ENCODE data around the gene CAMTA2.

CAMTA2 gene

DNA sequence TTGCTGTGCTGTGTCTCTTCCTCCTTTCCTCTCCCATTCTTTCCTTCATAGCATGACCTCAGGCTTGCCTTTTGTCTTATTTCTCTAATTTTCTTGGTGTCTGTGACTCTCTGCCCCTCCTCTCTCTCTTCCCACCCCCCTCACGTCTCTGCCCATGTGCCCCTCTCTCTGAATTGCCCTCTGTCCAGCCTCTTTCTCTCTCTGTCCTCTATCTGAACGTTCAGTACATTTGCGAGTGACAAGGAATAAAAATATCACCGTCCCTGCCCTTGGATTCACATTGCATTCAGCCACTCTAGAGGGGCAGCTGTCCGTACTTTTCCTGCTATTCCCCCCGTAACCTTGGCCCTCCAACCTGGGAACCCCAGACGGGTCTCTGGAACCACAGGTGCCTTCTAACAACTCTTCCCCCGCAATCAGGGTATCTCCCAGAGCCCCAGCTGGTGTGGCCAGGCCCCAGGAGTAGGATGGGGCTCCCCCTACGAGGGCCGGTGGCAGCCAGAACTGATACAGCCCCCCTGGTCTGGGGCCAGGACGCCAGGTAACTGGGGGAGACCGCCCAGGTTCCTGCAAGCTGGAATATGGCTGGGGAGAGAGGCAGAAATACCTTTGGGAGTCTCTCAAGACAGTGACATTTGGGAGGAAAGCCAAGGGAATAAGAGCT, 12.1 kb upstream of the CAMTA2 start:
- no peak for DNase-seq (ENCODE audit: low read depth in 2 of 2)

DNA sequence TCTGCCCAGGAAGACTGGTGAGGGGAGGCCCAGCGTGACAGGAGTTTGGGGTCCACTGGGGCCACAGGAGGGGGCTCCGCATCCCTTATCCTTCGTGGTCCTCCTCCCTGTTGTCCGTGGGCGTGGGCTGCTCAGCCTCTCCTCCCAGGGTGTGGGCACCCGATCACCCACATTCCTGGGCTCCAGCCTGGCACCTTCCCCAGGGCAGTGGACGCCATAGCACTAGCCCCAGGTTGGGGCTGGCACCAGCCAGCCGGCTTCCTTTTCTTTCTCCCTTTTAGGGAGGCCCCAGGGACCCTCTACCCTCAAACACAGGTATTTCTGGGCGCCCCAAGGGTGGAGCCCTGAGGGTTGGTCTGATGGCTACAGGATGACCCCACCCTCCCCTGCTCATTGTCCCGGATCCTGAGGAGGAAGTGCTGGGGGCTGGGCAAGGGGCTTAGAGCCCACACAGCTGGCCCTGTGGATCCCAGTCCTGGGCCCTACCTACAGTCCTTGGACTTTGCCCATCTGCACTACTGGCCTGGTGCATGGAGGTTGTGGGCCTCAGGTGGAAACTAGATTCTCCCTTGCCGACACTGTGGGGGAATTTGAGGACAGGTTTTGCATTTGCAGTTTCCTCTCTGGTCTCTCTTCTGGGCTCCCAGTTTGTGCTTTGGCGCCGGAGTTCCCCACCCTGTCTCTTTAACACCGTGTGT, 11.4 kb upstream of the CAMTA2 start:
- DNase-seq (ENCODE audit: low read depth in 2 of 2) = no peak

DNA sequence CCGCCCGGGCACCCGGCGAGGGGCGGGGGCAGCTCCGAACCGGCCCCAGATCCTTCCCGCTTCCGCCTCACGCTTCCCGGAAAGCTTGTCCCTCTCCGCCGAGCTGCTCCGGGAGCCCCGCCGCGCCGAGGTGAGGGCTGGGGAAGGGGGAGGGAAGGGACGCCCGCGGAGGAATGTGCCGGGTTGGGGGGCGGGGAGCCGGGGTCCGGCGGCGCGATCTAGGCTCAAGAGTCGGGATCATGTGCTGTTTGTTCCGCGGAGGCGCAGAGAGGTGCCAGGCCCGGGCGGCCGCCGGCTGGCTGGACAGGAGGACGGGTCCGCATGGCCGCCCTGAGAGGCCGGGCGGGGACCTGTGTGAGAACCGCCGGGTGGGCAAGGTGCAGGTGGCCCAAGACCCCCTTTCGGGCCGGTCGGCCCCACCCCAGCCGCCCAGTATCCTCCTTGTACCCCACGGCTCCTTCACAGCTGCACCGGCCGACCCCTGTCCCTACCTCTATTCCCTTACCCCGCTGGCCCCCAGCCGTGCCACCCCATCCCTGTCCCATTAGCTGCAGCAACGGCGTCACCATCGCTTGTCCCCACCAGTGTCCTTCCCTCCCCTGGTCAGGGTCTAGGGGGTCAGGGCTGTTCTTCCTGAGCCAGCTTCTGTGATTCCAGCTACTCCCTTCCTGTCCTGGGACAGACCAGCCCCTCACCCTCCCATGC, 10.7 kb upstream of the CAMTA2 start:
- no peak for DNase-seq (ENCODE audit: low read depth in 2 of 2)

DNA sequence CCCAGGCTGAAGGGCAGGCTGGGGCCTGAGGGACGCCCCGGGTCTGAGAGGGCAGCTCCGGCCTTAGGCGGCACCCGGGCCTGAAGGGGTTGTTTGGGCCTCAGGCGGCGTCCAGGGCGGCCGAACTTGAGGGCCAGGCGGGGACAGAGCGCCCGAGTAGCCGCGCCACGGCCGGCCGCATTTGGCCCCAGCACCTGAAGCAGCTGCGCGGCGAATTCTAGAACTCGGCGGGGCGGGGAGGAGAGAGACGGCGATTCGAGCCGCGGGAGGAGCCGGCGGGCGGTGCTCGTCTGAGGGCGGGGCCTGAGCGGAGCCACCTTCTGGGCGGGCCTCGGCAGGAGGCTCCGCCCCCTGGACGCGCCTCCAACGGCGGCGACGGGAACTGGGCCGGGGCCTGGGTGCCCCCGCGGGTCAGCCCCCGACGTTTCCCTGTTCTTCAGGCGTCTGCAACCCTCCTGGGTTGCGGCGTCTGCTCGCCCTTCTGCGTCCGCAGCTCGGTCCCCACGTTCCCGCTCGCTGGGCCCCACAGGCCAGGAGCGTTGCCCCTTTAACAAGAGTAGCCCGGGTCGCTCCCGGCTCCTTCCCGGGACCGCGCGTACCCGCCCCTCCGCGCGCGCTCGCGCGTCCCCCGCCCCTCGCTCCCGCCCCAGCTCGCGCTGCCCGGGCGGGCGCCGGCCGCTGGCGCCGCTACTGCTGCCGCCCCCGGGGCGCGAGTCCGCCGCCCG, 10.0 kb upstream of the CAMTA2 start, which contains the start of the genes INCA1 and KIF1C:
TSS of gene INCA1 (minus strand) at position 221 of the 725 bp plus-strand sequence. CDS start 3,085 bp downstream, outside the sequence.
TSS of gene KIF1C (plus strand) at position 649 of the 725 bp plus-strand sequence. CDS start 2,297 bp downstream, outside the sequence.
- DNase-seq (ENCODE audit: low read depth in 2 of 2) = peak; percentile 78

DNA sequence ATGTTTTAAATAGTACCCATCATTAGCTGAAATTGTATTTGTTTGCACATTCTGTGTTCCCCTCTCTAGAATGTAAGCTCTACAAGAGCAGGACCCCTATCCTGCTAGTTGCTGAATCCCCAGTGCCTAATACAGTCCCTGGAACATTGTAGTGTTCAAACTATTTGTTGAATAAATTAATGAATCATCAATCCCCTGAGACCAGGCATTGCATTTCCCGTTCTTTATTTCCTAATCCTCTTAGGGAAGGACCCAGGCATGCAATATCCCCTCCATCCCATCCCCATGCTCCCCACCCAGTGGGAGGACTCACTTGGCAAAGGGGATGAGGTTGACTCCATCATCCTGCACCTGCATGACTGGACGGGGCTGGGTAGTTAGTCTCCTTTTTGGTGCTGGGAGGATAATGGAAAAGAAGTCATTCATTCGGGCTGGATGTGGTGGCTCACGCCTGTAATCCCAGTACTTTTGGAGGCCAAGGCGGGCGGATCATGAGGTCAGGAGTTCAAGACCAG, 6.7 kb upstream of the CAMTA2 start:
- DNase-seq (ENCODE audit: low read depth in 2 of 2) = no peak

DNA sequence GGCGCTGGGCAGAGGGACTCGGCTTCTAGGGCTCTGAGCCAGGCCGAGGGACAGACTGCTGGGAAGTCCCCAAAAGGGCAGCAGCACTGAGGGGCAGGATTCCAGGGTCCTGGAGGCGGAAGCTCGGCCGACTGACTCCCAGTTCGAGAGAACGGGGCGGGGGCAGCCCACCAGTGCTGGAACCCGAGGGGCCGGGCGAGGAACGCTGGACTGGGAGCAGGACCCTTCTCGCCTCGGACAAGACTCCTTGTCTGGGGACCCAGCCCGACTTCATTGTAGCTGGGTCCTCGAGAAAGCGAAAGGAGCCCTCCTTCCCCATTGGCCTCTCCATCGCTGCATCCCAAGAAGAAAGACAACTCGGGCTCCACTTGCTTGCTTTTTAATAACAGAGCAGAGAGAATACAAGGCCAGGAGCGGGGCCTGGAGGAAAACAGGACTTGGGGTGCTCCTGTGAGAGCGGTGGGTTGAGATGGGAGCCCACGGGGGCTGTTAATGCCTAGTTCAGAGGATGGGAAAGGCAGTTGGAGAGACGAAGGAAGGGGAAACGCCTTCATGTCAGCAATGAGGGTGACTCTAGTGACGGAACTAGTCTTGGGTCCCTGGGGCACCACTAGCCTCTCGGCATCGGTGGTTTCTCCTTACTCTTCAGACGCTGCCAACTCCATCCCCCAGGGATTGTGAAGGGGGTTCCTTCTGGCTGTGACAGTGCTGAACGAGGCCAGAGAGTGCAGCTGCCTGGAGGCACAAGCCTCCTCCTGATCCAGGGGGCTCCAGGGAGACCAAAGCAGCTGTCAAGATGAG, 492 bp upstream of the CAMTA2 start:
- DNase-seq (ENCODE audit: low read depth in 2 of 2) = no peak

DNA sequence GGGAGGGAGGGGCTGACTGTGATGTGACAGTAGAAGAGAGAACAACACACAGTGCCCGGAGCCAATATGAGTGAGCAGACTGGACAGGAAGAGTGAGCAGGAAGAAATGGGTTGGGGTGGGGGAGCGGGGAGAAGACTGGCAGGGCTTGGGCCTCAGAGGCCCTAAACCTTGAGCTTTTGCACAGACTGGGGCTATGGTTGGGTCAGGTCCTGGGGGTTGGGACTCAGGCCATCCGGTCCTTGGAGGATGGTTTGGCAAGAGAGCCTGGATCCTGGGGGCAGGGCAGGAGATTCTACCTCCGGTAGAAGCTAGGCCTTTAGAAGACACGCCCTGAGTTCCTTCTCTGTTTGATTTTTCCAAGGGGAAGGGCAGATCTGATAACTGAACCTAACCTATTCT, 1.1 kb downstream of the CAMTA2 start:
- no peak for DNase-seq (ENCODE audit: low read depth in 2 of 2)

DNA sequence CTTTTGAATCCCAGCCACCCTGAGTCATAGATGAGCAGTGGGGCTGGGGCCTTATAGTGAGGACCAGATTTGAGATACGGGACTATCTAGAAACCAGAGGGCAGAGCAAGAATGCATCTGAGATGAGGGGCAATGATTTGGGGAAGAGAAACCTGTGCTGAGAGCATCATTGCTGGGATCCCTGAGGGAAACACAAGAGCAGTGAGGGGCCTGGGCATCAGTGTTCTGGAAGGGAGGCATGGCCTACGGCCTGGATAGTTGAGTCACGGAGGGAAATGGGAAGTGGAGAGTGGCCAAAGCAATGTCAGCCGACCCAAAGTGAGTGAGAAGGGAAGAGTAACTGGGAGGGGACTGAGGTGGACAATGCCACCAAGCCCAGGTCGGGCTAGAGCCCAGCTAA, 5.2 kb downstream of the CAMTA2 start:
- DNase-seq (ENCODE audit: low read depth in 2 of 2) = no peak

DNA sequence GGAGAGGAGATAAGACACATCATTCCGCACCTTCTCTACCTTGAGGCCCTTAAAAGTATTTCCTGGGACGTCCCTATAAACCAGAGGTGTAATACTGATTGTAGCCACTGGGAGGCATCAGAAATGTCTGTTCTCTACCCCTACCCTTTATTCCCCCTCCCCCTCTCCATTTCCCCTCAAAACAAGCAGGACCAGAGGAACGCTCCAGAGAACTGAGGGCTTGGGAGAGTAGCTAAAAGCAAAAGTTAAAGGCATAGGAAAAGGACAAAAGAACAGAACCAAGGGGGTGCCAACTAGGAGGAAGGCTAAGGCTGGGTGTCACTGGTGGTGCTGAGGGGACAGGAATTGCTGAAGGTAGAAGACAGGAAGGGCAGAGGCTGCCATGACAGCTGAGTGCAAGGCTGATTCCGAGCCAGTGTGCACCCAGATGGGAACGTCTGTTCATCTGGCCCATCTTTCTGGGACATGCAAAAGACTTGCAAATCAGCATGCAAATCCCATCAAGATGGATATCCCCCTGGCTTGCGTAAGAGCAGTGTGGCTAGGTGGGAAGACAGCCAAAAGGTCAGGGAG, 6.7 kb downstream of the CAMTA2 start:
- no peak for DNase-seq (ENCODE audit: low read depth in 2 of 2)

DNA sequence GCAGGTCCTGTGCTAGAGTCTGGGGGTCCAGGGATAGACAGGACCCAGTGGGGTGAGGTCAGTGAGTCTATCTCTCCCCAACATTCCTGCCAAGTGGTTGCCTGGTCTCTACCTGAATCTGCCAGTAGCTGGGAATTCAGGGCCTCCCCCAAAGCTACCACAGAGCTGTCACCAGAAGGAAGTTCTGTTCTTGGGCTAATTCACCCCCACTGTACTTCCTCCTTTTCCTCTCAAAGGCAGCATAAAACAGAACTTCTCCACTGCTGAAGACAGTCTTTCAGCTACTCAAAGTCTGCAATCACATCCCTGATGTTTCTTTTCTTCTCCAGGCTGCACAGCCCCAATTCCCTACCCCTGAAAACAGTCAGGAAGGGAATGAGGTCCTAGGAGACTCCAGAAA, 8.7 kb downstream of the CAMTA2 start:
- DNase-seq (ENCODE audit: low read depth in 2 of 2) = no peak

DNA sequence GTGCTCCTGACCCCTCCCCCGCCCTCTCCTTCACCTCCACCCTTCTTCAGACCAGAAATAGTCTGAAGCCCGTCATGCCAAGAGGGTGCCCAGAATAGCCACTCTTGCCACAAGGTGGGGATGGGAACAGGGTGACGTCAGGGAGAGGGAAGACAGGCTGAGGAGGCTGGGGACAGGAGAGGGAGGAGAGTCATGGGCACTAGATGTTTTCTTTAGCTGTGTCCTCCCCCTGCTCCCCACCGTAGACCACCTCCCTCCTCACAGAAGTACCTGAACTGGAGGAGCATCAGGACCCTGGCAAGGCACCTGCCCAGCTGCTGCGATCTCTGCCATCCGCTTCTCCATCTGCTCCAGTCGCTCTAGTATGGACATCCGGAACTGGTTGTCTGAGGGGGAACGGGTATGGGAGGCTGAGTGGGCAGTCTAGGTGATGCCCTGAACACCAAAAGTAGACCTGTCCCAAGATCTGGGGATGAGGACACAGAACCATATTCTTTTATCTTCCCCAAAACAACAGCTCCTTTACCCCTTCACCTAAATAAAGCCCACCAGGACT, 13.3 kb downstream of the CAMTA2 start:
- no peak for DNase-seq (ENCODE audit: low read depth in 2 of 2)

DNA sequence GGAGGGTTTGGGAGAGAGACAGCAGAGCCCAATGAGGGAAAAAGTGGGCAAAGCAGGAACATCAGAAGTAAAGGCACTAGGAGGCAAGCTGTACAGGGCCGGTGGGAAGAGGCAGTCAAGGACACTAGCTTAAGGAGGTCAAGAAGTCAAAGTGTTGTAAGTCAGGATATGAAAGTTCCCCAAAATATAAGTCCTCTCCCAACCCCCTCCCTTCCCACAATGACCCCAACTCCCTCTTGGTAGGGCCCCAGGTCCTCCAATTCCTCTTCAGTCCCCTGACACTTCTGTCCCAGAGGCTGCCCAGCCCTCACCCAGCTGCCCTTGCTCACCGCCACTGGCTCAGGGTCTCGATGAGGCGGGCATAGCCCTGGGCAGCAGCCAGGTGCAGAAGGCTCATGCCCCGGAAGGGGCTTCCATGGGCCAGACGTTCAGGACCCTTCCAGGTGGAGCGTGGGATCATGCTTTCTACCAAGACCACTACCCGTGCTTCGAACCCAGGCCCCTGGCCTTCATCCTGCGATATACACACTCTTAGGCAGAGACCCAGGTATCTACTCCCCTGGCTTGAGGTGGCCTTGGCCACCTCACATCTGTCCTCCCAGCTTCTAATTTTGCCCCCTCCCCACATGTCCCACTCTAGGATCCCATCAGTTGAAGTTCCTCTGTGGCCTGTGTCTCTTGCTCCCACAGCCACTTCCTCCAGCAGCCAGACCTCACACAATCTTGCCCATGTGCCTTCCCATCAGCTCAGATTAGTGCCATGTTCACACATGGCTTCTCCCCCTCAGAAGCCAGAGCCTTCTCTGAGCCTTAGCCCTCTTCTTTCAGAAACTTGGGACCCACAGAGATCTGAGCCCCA, 14.0 kb downstream of the CAMTA2 start:
- no peak for DNase-seq (ENCODE audit: low read depth in 2 of 2)

DNA sequence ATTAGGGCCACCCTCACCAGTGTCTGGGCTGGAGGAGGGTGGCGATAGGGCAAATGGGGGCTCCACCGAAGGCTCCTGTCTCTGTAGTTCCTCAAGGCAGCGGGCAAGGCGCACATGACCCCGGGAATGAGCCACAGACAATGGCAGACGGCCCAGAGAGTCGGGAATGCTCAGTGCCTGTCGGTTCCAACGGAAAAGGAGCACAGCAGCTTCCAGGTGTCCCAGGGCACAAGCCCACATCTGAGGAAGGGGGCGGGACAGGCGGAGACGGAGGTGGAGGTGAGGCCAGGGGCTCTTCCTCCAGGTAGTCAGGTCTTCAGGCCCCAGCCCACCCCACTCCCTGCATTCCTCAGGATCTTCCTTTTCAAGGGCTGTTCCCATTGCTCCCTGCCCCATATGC, 14.7 kb downstream of the CAMTA2 start:
- no peak for DNase-seq (ENCODE audit: low read depth in 2 of 2)

DNA sequence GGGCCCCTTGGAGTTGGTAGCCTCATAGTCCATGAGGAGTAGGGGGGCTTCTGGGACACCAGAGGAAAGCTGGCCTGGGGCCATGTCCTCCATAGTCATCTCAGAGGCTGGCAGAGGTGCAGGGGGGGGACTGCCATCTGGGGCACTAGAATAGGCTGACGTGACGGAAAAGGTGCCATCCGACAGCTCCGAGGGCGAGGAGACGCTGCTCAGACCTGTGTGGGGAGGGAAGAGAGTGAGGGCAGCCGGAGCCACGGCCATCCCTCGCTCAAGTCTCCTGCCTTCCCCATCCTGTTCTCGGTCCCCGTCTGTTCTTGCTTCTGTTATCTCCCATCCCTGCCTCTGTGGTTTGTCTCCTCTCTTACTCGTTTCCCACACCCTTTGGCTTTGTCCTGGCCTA, 15.2 kb downstream of the CAMTA2 start:
- DNase-seq (ENCODE audit: low read depth in 2 of 2) = no peak

DNA sequence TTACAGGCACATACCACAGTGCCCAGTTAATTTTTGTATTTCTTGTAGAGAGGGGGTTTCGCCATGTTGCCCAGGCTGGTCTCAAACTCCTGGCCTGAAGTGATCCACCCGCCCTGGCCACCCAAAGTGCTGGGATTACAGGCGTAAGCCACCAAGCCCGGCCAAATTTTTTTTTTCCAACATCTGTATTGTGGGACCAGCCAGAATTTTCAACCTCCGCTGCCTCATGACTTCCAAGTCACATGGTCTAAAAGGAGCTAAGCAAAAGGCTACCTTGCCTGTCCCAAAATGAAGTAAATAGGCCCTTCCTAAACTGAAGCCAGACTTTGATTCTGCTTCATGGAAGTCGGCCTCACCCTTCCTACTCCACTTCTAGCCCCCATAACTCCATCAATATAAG, 15.6 kb downstream of the CAMTA2 start:
- DNase-seq (ENCODE audit: low read depth in 2 of 2) = no peak

DNA sequence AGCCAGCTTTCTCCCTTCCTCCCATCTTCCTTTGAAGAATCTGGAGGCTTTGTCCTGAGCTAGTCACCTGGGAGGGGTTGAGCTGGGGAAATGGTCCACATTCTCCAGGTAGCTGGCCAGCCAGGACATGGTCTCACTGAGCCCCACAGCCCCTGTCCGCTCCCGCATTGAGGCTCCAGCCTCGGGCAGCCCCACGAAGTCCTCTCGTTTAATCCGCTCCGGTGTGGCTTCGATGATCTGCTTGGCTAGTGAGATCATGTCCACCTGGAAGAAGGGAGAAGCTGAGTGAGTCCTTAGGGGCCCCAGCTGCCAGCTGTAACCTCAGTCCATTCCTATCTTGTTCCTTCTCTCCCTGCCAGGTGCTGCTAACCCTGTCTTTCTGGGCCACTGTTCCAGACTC, 17.2 kb downstream of the CAMTA2 start:
- DNase-seq (ENCODE audit: low read depth in 2 of 2) = no peak

DNA sequence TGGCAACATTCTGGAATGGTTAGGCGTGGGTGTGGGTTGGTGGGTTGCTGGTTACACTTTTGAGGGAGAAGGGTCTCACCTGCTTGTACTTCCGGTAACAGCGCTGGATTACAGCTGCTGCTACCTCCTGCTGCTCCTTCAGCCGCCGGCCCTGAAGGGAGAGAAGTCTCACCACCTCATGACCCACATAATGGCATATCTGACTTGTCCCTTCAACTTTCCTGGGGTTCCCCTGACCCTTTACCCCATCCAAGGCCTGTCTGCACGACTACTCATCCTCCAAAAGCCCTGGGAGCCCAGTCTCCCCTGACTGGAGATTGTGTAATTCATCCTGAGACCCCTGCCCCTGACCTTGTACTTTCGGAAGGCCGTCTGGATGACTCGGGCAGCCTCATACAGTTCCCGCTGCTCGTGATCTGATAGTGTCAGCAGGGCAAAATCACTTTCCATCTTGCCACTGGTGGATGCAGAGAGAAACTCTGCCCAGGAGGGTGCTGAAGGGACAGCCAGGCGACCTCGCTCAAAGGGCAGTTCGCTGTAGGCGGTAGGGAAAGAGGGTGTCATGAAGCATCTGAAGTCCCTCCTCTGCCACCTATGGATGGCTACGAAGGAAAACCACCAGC, 17.8 kb downstream of the CAMTA2 start:
- no peak for DNase-seq (ENCODE audit: low read depth in 2 of 2)

DNA sequence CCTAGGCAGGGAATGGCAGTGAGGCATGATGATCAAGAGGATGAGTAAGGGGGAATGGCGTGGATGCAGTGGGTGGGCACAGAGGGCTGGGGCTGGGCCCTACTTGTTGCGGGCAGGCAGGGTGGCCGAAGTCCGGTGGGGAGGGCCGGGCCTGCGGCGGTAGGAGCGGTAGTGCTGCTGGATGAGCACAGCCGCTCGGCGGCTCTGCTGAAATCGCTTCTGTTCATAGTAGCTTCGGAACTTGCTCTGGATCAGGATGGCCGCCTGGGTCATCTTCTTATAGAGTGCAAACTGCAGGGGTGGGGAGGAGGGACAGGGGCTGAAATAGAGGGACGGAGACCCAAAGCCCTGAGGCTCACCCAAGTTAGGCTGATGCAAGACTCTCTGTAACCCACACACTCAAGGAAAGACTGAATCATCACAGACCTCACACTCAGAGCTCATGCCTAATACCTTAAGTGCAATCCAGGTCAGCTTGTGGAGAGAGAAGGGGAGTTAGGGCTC, 18.4 kb downstream of the CAMTA2 start:
- no peak for DNase-seq (ENCODE audit: low read depth in 2 of 2)
